ENCODE results near the gene ZNF99.
"Not testable (repeated sequence)": the region's sequence is repeated elsewhere in the genome, so short reads cannot be mapped to it uniquely, and the experiment has no call there.

ZNF99 gene

GRCh38 chr19:22783651-22784410, at the start of gene ZNF99:
Gene ZNF99, minus strand, starts transcription at chr19:22784151. Its CDS starts 135 bp downstream, at chr19:22784016.
- intact Hi-C loops (cut with DNase I): no loop called here
- DNase-seq: peak; percentile 33 to 92 (median 64)

GRCh38 chr19:22832031-22832762, 48.2 kb upstream of the ZNF99 start, which contains the start of gene ZNF723:
Gene ZNF723, plus strand, starts transcription at chr19:22832291. Its CDS starts 89 bp downstream, at chr19:22832380.
- no peak for DNase-seq
- intact Hi-C loops (cut with DNase I): no loop called here

- intact Hi-C loops (cut with DNase I): no loop called here
- DNase-seq: no peak
Observed at GRCh38 chr19:22831211-22831610, 47.3 kb upstream of the ZNF99 start.

GRCh38 chr19:22814124-22814523, 30.2 kb upstream of the ZNF99 start:
- no peak for DNase-seq
- intact Hi-C loops (cut with DNase I): no loop called here

GRCh38 chr19:22807061-22807835, 23.3 kb upstream of the ZNF99 start:
- no peak for DNase-seq
- intact Hi-C loops (cut with DNase I): no loop called here

- intact Hi-C loops (cut with DNase I): no loop called here
- DNase-seq: no peak
Observed at GRCh38 chr19:22806418-22806817, 22.5 kb upstream of the ZNF99 start.

GRCh38 chr19:22797040-22797439, 13.1 kb upstream of the ZNF99 start:
- intact Hi-C loops (cut with DNase I): no loop called here
- DNase-seq: no peak

- DNase-seq; intact Hi-C loops (cut with DNase I): not testable (repeated sequence)
Observed at GRCh38 chr19:22792863-22793262, 8.9 kb upstream of the ZNF99 start.

- DNase-seq: no peak
- intact Hi-C loops (cut with DNase I): no loop called here
Observed at GRCh38 chr19:22735911-22736645, 47.9 kb downstream of the ZNF99 start.

GRCh38 chr19:22733691-22734090, 50.3 kb downstream of the ZNF99 start:
- no peak for DNase-seq
- intact Hi-C loops (cut with DNase I): no loop called here

GRCh38 chr19:22728214-22728613, 55.7 kb downstream of the ZNF99 start:
- DNase-seq; intact Hi-C loops (cut with DNase I): not testable (repeated sequence)

- intact Hi-C loops (cut with DNase I); DNase-seq: not testable (repeated sequence)
Observed at GRCh38 chr19:22721533-22721932, 62.4 kb downstream of the ZNF99 start.

GRCh38 chr19:22708983-22709382, 75.0 kb downstream of the ZNF99 start:
- DNase-seq: peak in 1 of 10 donors; percentile 69
- intact Hi-C loops (cut with DNase I): no loop called here

GRCh38 chr19:22703096-22703495, 80.9 kb downstream of the ZNF99 start:
- intact Hi-C loops (cut with DNase I): not testable (repeated sequence)
- peak in 1 of 10 donors; percentile 83 for DNase-seq

- DNase-seq; intact Hi-C loops (cut with DNase I): not testable (repeated sequence)
Observed at GRCh38 chr19:22702661-22703060, 81.3 kb downstream of the ZNF99 start.

Data from posterior cingulate gyrus (tissue), 11 donors.